Measurements from ENCODE around the gene ZNHIT6.
"Not testable (repeated sequence)": the region's sequence is repeated elsewhere in the genome, so short reads cannot be mapped to it uniquely, and the experiment has no call there.

Gene ZNHIT6

GRCh38 chr1:85707990-85708828, at the start of gene ZNHIT6:
TSS of gene ZNHIT6 (minus strand) at chr1:85708433. CDS start at chr1:85708284, 149 bp downstream.
- peak; percentile 70 for DNase-seq (ENCODE audit: low read depth)

- no peak for DNase-seq (ENCODE audit: low read depth)
These were observed 48.6 kb upstream of the ZNHIT6 start for GRCh38 chr1:85756864-85757263.

- no peak for DNase-seq (ENCODE audit: low read depth)
These were observed 39.9 kb upstream of the ZNHIT6 start for GRCh38 chr1:85748120-85748519.

GRCh38 chr1:85746777-85747176, 38.5 kb upstream of the ZNHIT6 start:
- no peak for DNase-seq (ENCODE audit: low read depth)

- DNase-seq (ENCODE audit: low read depth) = no peak
These were observed 35.6 kb upstream of the ZNHIT6 start for GRCh38 chr1:85743814-85744213.

- DNase-seq (ENCODE audit: low read depth) = no peak
These were observed 26.7 kb upstream of the ZNHIT6 start for GRCh38 chr1:85734931-85735330.

GRCh38 chr1:85718678-85719340, 10.6 kb upstream of the ZNHIT6 start:
- DNase-seq (ENCODE audit: low read depth) = no peak

GRCh38 chr1:85714418-85715114, 6.3 kb upstream of the ZNHIT6 start:
- not testable (repeated sequence) for DNase-seq (ENCODE audit: low read depth)

GRCh38 chr1:85708829-85709227, 595 bp upstream of the ZNHIT6 start:
- DNase-seq (ENCODE audit: low read depth) = no peak

- no peak for DNase-seq (ENCODE audit: low read depth)
These were observed 805 bp downstream of the ZNHIT6 start for GRCh38 chr1:85707267-85707989.

- no peak for DNase-seq (ENCODE audit: low read depth)
These were observed 2.3 kb downstream of the ZNHIT6 start for GRCh38 chr1:85705940-85706339.

GRCh38 chr1:85700422-85700821, 7.8 kb downstream of the ZNHIT6 start:
- no peak for DNase-seq (ENCODE audit: low read depth)

GRCh38 chr1:85697895-85698294, 10.3 kb downstream of the ZNHIT6 start:
- DNase-seq (ENCODE audit: low read depth) = no peak

- DNase-seq (ENCODE audit: low read depth) = no peak
These were observed 15.4 kb downstream of the ZNHIT6 start for GRCh38 chr1:85692730-85693314.

- DNase-seq (ENCODE audit: low read depth) = no peak
These were observed 18.3 kb downstream of the ZNHIT6 start for GRCh38 chr1:85689775-85690404.

- DNase-seq (ENCODE audit: low read depth) = no peak
These were observed 24.8 kb downstream of the ZNHIT6 start for GRCh38 chr1:85683292-85684025.

GRCh38 chr1:85681087-85681486, 27.1 kb downstream of the ZNHIT6 start:
- no peak for DNase-seq (ENCODE audit: low read depth)

GRCh38 chr1:85678193-85678592, 30.0 kb downstream of the ZNHIT6 start:
- DNase-seq (ENCODE audit: low read depth) = no peak

GRCh38 chr1:85677656-85678055, 30.6 kb downstream of the ZNHIT6 start:
- DNase-seq (ENCODE audit: low read depth) = no peak

GRCh38 chr1:85672031-85672660, 36.1 kb downstream of the ZNHIT6 start:
- DNase-seq (ENCODE audit: low read depth) = no peak

Measured in stimulated activated CD8-positive, alpha-beta memory T cell treated with anti-CD3 and anti-CD28 coated beads, Interleukin-12 subunit alpha, Interleukin-12 subunit beta, amount 100 ng/mL, for 4 hours (primary cell).